NB4 (cell line): ENCODE measurements around the gene GBGT1.
"Not testable (repeated sequence)": the region's sequence is repeated elsewhere in the genome, so short reads cannot be mapped to it uniquely, and the experiment has no call there.

Experiments
- DNase-seq: peaks from one replicate; pipeline ENCODE4 v3.0.0; 2010; ENCODE audit warnings: low read depth
- H3K4me3 ChIP-seq: one replicate; pipeline ENCODE4 v1.5.1; 2011; ENCODE audit warnings: mild to moderate bottlenecking, low read depth, low read length, moderate library complexity
- MYC ChIP-seq: IDR thresholded peaks from 2 replicates; pipeline ENCODE4 v1.6.1; 2011; ENCODE audit warnings: low read depth, low read length
- POLR2A ChIP-seq: IDR thresholded peaks from 2 replicates; pipeline ENCODE4 v1.6.1; 2011; ENCODE audit warnings: mild to moderate bottlenecking; ENCODE audit not compliant: insufficient read length; ENCODE audit errors: extremely low read depth
- TF ChIP-seq, protein P1 (sequence below): IDR thresholded peaks from 2 replicates; pipeline ENCODE4 v1.6.1; 2011; ENCODE audit warnings: low read depth, low read length
- TF ChIP-seq, protein P2 (sequence below): IDR thresholded peaks from one replicate; pipeline ENCODE4 v1.5.1; 2012; ENCODE audit warnings: low read depth, low read length

Gene GBGT1

DNA sequence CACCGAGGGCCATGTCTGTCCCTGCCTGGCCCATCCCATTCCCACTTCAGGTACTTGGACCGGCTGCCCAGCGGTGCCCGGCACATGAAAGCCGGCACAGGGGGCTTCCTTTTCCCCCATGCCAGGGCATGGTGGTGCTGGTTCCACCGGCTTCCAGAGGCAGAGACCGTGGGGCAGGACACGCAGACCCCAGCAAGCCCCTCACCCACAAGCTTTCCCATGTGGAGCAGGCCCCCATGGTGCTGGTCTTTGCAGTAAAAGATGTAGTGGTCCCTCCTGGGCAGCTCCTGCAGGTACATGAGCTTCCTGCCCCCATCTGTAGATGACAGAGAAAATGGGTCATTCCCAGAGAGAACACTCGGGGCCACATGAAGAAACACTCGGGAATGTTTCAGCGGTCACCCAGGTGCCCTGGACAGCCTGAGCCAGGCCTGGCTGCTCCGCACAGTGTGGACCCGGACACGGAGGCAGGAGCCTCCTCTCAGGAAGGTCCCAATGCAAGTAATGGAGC lies 43.4 kb upstream of the GBGT1 start:
- no peak overlapping the region for H3K4me3 ChIP-seq
- TF ChIP-seq MYC (no peak), POLR2A (no peak)
- TF ChIP-seq, protein P1, sequence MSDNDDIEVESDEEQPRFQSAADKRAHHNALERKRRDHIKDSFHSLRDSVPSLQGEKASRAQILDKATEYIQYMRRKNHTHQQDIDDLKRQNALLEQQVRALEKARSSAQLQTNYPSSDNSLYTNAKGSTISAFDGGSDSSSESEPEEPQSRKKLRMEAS: no peak
- TF ChIP-seq, protein P2, sequence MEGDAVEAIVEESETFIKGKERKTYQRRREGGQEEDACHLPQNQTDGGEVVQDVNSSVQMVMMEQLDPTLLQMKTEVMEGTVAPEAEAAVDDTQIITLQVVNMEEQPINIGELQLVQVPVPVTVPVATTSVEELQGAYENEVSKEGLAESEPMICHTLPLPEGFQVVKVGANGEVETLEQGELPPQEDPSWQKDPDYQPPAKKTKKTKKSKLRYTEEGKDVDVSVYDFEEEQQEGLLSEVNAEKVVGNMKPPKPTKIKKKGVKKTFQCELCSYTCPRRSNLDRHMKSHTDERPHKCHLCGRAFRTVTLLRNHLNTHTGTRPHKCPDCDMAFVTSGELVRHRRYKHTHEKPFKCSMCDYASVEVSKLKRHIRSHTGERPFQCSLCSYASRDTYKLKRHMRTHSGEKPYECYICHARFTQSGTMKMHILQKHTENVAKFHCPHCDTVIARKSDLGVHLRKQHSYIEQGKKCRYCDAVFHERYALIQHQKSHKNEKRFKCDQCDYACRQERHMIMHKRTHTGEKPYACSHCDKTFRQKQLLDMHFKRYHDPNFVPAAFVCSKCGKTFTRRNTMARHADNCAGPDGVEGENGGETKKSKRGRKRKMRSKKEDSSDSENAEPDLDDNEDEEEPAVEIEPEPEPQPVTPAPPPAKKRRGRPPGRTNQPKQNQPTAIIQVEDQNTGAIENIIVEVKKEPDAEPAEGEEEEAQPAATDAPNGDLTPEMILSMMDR: no peak
- DNase-seq: no peak

DNA sequence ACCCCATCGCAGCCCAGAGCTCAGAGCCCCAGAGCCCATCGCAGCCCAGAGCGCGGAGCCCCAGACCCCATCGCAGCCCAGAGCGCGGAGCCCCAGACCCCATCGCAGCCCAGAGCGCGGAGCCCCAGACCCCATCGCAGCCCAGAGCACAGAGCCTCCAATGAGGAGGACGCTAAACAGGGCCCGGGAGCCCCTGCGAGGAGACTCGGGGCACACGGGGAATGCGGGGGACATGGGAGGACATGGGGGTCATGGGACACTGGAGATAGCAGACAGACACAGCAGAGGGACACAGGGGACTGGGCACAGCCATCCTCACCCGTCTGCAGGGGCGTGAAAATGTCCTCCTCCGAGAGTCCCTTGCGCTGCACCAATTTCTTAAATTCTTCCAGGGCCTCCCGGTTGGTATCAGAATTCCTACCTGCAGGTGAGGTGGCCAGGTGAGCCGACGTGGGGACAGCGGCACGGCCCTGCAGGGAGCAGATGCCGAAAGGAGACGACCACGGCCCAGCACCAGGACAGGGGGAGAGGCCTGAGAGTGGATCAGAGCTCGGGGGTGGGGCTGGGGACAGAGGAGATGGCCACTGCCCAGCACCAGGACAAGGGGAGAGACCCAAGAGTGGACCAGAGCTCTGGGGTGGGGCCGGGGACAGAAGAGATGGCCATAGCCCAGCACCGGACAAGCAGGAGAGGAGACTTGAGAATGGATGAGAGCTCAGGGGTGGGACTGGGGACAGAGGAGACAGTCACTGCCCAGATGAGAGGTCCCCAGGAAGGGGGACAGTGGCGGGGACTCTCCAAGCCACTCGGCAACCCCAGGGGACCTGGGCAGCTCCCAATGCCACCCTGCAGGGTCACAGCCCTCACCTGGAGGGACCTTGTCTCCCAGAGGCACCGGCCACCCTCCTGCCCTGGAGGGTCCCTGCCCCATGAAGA lies 42.5 kb upstream of the GBGT1 start:
- no peak for DNase-seq
- no peak overlapping the region for H3K4me3 ChIP-seq
- TF ChIP-seq, protein P2: no peak
- no peak for TF ChIP-seq POLR2A
- TF ChIP-seq MYC: no peak
- TF ChIP-seq, protein P1: no peak

GRCh38 chr9:133205481-133205887 lies 41.8 kb upstream of the GBGT1 start:
- not testable (repeated sequence) for DNase-seq

DNA sequence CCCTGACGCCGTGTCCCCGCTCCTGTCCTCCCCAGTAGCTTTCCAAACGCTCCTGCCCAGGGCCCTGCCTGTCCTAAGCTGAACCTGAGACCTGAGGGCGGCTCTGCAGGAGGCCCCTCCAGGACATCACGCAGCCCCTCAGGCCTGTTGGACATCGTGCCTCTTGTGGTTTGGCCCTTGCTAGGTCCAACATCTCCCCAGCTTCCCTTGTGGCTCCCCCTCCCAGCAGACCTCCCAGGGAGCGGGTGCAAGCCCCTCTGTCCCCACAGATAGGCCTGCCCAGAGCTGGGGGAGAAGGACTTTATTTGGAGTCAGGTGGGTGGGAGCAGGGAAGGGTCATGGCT lies 41.3 kb upstream of the GBGT1 start:
- no peak for DNase-seq
- no peak overlapping the region for H3K4me3 ChIP-seq
- TF ChIP-seq, protein P1: no peak
- no peak for TF ChIP-seq MYC
- TF ChIP-seq POLR2A: no peak
- TF ChIP-seq, protein P2: no peak

More at GRCh38 chr9:133205481-133205887, 41.8 kb upstream of the GBGT1 start:
- not testable (repeated sequence) for H3K4me3 ChIP-seq

GRCh38 chr9:133204335-133204992 lies 40.8 kb upstream of the GBGT1 start:
- no peak for DNase-seq
- no peak overlapping the region for H3K4me3 ChIP-seq
- no peak for TF ChIP-seq POLR2A
- TF ChIP-seq MYC: no peak
- TF ChIP-seq, protein P2: no peak
- TF ChIP-seq, protein P1: no peak

DNA sequence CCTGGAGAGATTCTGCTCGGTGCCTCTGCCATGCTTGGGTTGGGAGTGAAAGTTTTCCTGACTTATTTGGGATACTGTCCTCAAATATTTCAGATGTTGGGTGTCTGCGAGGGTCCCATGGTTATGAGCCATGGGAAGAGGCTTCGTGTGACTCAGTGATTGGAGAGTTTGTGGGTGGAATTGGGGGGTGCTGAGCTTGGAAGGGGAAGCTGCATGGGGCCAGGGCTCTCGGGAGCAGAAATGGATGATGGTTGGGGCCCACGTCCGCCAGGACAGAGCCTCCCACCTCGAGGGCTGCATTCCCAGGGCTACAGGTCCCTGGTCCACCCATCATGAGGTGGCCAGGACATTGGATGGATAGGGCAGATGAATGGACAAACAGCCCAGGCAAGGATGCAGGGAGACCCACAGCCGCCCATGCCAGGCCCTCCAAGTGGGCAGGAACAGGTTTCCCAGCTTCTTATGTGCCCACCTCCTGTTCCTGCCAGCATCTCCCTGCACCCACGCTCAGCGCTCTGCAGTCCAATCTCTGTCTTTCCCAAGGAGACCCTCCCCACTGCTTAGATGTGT lies 39.9 kb upstream of the GBGT1 start:
- H3K4me3 ChIP-seq: no peak overlapping the region
- DNase-seq: no peak
- TF ChIP-seq MYC (no peak), POLR2A (no peak)
- TF ChIP-seq, protein P1: no peak
- TF ChIP-seq, protein P2: no peak
